K562 (cell line): ENCODE results near the gene TTLL11. TPM values are rescaled to one million over a fixed set of nuclear protein-coding genes. Genes with fewer than 3 reads are reported as not detected.

ENCODE experiments used
- BRF2 ChIP-seq: IDR thresholded peaks from 3 replicates; pipeline ENCODE4 v1.6.1; 2011; ENCODE audit warnings: borderline replicate concordance, mild to moderate bottlenecking; ENCODE audit not compliant: insufficient read length, insufficient read depth
- DNMT1 ChIP-seq: fragments of 450-650 bp; IDR thresholded peaks from 2 replicates; pipeline ENCODE4 v1.6.1; 2016; ENCODE audit warnings: antibody characterized with exemption, mild to moderate bottlenecking
- FOS ChIP-seq: IDR thresholded peaks from 3 replicates; pipeline ENCODE4 v1.6.1; 2011; ENCODE audit not compliant: insufficient read length; ENCODE audit errors: extremely low read depth
- GMEB1 ChIP-seq: fragments of 250-450 bp; sonication (Bioruptor Pico); IDR thresholded peaks from 2 replicates; pipeline ENCODE4 v1.4.0; 2020; ENCODE audit warnings: mild to moderate bottlenecking
- MEF2D ChIP-seq: conservative IDR thresholded peaks from 2 replicates; pipeline ENCODE4 v1.6.1; 2016; ENCODE audit warnings: low read depth, missing genetic modification characterization, missing compliant biosample characterization
- MXD1 ChIP-seq: fragments of 250-450 bp; sonication (Bioruptor Pico); IDR thresholded peaks from 2 replicates; pipeline ENCODE4 v1.8.0; 2021; ENCODE audit warnings: borderline replicate concordance, mild to moderate bottlenecking, moderate library complexity; ENCODE audit not compliant: poor library complexity, severe bottlenecking
- NBN ChIP-seq: fragments of 450-650 bp; IDR thresholded peaks from 2 replicates; pipeline ENCODE4 v1.6.1; 2016; ENCODE audit warnings: low read depth, mild to moderate bottlenecking
- NCOA4 ChIP-seq: fragments of 450-650 bp; IDR thresholded peaks from 2 replicates; pipeline ENCODE4 v1.6.1; 2018; ENCODE audit warnings: mild to moderate bottlenecking; ENCODE audit not compliant: partially characterized antibody
- SETDB1 ChIP-seq: IDR thresholded peaks from one replicate; pipeline ENCODE4 v1.6.1; 2012; ENCODE audit warnings: low read length, control low read depth, inconsistent platforms
- SRSF7 ChIP-seq: fragments of 200-400 bp; formaldehyde crosslinking; optimal IDR thresholded peaks from 2 replicates; pipeline ENCODE3; 2017; ENCODE audit warnings: mild to moderate bottlenecking, low read depth, low read length
- ZNF444 ChIP-seq: fragments of 250-450 bp; sonication (Bioruptor Pico); IDR thresholded peaks from 2 replicates; pipeline ENCODE4 v1.4.0; 2020; ENCODE audit warnings: mild to moderate bottlenecking, moderate library complexity
- ZNF592 ChIP-seq: fragments of 450-650 bp; IDR thresholded peaks from 2 replicates; pipeline ENCODE4 v1.6.1; 2017; ENCODE audit warnings: antibody characterized with exemption, mild to moderate bottlenecking
- ZNF75A ChIP-seq: fragments of 450-650 bp; formaldehyde crosslinking; IDR thresholded peaks from 2 replicates; pipeline ENCODE4 v1.4.0; 2020; ENCODE audit warnings: mild to moderate bottlenecking
- polyA plus RNA-seq, 8 experiments: library from polyadenylated mRNA; depleted of rRNA in 4 of 8; stranded (reverse) in 5 of 8; unstranded in 3 of 8; fragments of >200 nt; fragmentation: Nextera tagmentation in 2 of 8; fragmentation: Illumina TruSeq in 1 of 8; extraction: Ambion mirVana in 2 of 8; extraction: Trizol in 1 of 8; gene quantifications; 2 replicates each; pipeline versions ENCODE4 v1.2.1 to v1.2.3, GENCODE V29; 2011 to 2014; ENCODE audit warnings: inconsistent platforms in 1 of 8, missing spikeins in 1 of 8
- total RNA-seq, 7 experiments: library from RNA; depleted of rRNA in 6 of 7; stranded (reverse); fragments of >200 nt in 6 of 7; fragmentation: Illumina TruSeq in 2 of 7; extraction: Trizol in 2 of 7; gene quantifications; 2 replicates each; pipeline versions ENCODE4 v1.2.1 to v1.2.3, GENCODE V29; 2011 to 2021; ENCODE audit warnings: low replicate concordance in 1 of 7

The TTLL11 gene
- total and polyA plus RNA-seq, 9 of the 15 experiments (the other 6 are each of a cell fraction or from before 2014, with no cell fraction given) = 0.83 to 4.4 (median 2.7) TPM

GRCh38 chr9:121937240-121937639, 155.9 kb downstream of the TTLL11 start (continued):
- TF ChIP-seq ZNF75A = no peak
- TF ChIP-seq SRSF7 = no peak
- TF ChIP-seq BRF2 = no peak
- no peak for TF ChIP-seq NCOA4
- TF ChIP-seq SETDB1 = no peak
- no peak for TF ChIP-seq ZNF444 (CRISPR knock-in tag)
- no peak for TF ChIP-seq MEF2D (tag)
- no peak for TF ChIP-seq ZNF592
- TF ChIP-seq DNMT1 = no peak
- no peak for TF ChIP-seq NBN
- TF ChIP-seq MXD1 (CRISPR knock-in tag) = no peak
- TF ChIP-seq FOS = no peak
- TF ChIP-seq GMEB1 (CRISPR knock-in tag) = no peak
